Stimulated activated CD4-positive, alpha-beta T cell treated with anti-CD3 and anti-CD28 coated beads, Interleukin-1b, Interleukin-23, amount 100 ng/mL, for 4 hours (primary cell): ENCODE measurements around the gene XCR1.
"Not testable (repeated sequence)": the region's sequence is repeated elsewhere in the genome, so short reads cannot be mapped to it uniquely, and the experiment has no call there.

Experiments
- DNase-seq, 2 donors: peaks; one replicate each; pipeline ENCODE4 v3.0.0-alpha.2; 2020; ENCODE audit warnings: low read depth in 2 of 2

Gene XCR1

DNA sequence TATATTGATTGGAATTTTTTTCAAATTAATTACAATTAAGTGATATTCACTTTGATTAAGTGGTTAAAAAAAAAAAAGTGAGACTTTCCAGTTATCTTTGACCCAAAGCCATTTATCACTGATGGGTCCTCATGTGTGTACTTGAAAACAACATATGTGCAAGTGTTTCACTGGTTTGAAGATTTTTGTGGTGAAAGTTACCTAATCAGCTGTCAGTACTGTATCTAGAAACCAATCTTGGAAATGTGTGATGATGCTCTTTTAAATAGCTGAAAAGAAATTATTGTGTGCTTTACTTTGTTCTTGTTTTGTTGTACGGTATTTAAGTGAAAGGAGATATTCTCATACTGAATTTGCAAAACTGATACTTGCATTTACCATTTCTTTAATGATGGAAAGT is 11.6 kb upstream of the XCR1 start:
- DNase-seq = no peak

DNA sequence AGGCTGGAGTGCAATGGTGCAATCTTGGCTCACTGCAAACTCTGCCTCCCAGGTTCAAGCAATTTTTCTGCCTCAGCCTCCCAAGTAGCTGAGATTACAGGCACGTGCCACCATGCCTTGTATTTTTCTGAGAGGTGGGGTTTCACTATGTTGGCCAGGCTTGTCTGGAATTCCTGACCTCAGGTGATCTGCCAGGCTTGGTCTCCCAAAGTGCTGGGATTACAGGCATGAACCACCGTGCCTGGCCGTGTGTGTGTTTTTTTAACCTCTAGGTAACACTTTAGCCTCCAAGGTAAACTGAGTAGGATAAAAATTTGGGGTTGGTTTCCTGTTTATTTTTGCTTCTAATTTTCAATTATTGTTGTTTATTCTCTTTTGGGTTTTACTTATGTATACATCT is 10.8 kb upstream of the XCR1 start:
- DNase-seq = not testable (repeated sequence)

- no peak for DNase-seq
These were observed 8.9 kb upstream of the XCR1 start for GRCh38 chr3:46036191-46036590.

DNA sequence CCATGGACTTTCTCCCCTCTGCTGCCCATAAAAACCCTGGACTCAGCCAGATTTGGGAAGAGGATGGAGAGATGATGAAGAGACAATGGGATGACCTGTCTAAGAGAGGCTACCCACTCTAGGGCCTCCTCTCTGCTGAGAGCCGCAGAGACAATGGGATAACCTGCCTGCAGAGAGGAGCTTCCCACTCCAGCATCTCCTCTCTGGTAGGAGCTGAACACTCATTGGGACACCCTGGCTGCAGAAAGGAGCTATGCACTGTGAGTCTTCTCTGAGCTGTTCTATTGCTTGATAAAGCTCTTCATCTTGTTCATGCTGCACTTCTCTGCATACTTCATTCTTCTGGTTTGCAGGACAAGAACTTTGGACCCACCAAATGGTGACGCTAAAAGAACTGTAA is 4.5 kb upstream of the XCR1 start:
- DNase-seq = no peak

DNA sequence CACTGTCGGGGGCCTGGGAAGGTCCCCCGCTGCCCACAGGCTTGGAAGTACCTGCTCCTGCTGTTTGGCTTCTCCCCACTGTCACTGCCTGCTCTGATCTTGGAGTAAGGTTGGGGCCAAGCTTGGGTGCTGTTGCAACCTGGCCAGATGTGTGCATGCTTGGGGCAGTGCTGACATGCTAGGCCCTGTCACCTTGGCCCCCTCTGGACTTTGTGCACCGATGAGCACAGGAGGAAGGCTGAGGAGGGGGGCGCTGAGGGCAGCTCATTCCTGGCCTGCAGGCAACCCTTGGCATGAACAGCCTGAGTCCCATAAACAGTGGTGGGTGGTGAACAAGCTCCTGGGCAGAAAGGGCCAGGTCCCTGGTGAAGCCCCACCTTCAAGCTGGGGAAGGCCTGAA is 4.0 kb upstream of the XCR1 start:
- no peak for DNase-seq

- DNase-seq = no peak
These were observed 3.3 kb upstream of the XCR1 start for GRCh38 chr3:46030626-46031025.

DNA sequence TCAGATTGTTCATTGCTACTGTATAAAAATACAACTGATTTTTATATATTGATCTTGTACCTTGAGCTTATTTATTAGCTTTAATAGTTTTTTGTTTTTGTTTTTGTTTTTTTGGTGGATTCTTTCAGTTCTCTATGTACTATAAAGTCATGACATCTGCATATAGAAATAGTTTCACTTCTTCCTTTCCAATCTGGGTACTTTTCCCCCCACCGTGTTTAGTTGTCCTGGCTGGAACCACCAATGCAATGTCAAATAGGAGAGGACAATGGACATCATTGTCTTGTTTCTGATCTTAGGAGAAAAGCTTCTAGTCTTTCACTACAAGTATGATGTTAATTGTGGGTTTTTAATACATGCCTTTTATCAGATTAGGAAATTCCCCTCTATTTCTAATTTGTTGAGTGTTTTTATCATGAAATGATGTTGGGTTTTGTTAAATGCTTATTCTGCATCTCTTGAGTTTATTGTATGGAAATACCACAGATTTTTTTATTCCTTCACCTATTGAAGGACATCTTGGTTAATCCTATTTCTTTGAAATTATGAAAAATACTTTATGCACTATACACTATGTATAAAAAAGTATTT is 2.8 kb upstream of the XCR1 start:
- DNase-seq = no peak

DNA sequence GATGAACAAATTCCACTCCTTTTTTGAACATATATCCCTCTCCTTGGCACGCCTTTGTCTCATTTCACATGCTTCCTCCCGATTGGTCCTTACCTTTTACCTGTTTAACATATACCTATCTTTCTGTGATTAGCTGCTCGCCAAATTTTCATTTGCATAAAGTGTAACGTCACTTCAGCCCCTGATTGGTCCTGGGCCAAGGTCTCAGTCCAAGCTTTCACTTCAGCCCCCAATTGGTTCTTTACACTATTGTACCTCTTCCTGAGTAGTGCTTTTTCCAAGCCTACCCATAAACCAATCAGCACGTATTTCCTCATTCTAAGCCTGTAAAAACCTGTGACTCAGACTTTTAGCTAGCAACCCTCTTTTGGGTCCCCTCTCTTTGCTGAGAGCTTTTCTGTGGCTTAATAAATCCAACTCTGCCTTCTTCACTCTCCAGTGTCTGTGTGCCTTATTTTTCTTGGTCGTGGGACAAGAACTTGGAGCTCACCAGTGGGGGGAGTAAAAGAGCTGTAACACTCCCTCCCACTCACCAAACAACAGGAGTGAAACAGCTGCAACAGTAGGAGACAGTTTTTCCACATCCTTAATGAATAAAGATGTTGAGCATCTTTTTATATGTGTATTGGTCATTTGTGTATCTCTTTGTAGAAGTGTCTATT is 584 bp upstream of the XCR1 start:
- no peak for DNase-seq

GRCh38 chr3:46025139-46025538 is 2.1 kb downstream of the XCR1 start:
- DNase-seq = no peak

- no peak for DNase-seq
These were observed 3.2 kb downstream of the XCR1 start for GRCh38 chr3:46024131-46024530.

GRCh38 chr3:46022909-46023785 is 4.1 kb downstream of the XCR1 start:
- no peak for DNase-seq

- DNase-seq = no peak
These were observed 5.8 kb downstream of the XCR1 start for GRCh38 chr3:46021516-46021915.

GRCh38 chr3:46020766-46021510 is 6.3 kb downstream of the XCR1 start:
- no peak for DNase-seq

DNA sequence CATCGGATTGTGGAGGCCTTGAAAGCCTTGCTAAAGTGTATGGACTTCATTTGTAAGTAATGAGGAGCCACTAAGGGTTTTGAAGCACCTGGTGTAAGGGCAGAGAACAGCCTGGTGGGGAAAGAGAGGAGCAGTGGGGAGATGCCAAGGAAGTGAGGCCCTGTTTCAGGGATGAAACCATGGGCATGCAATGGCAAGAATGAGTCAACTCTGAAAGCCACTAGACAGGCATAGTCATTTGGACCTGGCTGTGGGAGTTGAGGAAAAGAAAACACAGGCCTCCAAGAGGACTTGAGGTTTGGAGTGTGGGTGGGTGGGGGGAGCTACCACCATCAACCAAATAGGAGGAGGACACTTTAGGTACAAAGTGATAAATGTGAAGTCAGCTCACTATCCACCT is 7.6 kb downstream of the XCR1 start:
- no peak for DNase-seq

DNA sequence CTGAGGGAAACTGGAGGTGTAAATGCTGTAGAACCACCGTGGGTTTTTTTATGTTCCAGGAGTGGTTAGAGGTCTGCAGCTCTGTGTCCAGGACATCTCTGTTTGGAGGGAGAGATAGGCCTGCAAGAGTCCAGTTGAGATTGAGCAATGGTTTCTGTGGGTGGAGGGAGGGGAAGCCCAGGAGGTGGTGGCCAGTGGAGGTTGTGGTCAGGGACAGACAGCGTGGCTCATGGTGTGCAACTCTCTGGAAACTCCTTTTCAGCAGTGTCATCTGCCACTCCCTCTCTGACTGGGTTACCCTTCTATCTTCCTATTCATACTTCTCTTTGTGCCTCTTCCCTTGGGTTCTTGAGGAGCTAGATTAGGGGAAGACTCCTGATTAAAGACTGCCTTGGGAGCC is 9.6 kb downstream of the XCR1 start:
- no peak for DNase-seq

DNA sequence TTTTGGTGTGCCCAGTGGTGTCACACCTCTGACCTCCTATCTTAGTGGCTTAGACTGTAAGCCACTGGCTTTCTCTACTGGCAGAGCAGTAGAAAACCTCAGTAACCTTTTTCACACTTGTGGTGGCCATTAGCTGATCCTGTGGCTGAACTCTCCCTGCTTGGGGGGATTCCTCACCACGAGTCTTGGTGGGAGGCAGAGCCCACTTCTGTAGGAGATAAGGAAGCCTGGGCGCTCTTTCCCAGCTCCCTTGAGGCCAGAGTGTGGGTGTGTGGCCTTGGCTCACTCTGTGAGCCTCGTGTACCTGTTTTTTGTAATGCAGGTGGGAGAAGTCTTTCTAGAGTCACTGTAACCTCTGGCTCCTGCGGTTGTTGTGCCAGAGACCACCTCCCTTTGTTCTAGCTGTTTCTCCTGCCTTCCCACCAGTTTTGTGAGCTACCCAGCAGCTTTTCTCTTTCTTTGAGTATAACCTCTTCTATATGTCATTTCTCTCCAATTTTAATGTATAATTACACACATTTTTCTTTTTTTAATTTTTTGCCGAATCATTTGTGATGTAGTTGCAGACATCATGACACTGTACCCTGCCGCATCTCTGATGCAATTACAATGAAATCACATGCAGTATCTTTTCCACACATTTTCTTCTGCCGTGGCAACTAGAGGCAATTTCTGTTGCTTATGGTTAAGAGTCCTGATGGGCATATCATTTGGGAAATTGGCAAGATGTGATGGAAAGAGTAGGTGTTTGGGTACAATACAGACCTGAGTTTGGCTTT is 13.8 kb downstream of the XCR1 start:
- no peak for DNase-seq

GRCh38 chr3:46012246-46012645 is 15.0 kb downstream of the XCR1 start:
- DNase-seq = no peak

- DNase-seq = no peak
These were observed 16.7 kb downstream of the XCR1 start for GRCh38 chr3:46010519-46011113.

- no peak for DNase-seq
These were observed 19.2 kb downstream of the XCR1 start for GRCh38 chr3:46008058-46008457.

- no peak for DNase-seq
These were observed 20.0 kb downstream of the XCR1 start for GRCh38 chr3:46007280-46007679.
